ENCODE results near the gene SLC38A7.

Gene SLC38A7, protein sequence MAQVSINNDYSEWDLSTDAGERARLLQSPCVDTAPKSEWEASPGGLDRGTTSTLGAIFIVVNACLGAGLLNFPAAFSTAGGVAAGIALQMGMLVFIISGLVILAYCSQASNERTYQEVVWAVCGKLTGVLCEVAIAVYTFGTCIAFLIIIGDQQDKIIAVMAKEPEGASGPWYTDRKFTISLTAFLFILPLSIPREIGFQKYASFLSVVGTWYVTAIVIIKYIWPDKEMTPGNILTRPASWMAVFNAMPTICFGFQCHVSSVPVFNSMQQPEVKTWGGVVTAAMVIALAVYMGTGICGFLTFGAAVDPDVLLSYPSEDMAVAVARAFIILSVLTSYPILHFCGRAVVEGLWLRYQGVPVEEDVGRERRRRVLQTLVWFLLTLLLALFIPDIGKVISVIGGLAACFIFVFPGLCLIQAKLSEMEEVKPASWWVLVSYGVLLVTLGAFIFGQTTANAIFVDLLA

DNA sequence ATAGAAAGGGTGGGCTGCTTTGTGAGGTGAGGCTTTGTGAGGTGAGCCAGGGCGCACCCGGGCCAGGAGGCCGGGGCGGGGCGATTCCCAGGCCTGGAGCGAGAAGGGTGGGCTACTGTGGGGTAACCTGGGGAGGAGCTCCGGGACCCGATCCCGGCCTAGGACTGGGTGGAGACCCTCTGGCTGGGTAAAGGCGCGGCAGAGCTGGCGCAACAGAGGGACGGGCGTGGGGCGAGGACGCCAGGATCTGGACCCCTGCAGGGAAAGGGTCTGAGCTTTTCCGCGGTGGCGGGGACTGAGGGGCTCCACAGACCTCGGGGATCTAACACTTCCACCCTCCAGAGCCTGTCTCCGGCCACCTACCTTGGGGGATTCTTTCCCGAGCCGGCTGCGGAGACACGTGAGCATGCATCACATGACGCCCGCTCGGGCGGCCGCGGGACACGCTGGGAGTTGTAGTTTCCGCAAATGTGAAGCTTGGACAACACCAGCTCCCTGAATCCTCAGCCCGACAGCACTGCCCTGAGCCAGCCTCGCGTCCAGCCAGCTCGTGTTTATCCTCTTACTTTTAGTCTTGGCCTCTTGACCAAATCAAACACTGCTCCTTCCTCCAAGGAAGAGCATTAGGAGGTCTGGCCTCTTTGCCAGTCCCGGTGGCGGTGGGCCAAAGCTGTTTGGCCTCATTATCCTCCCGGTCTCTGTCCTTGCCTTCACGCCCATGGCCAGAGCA, at the start of gene SLC38A7:
TSS of gene SLC38A7 (minus strand) at position 417 of the 730 bp plus-strand sequence. CDS start 4,644 bp downstream, outside the sequence.
- no peak for TF ChIP-seq ZFX (IDR thresholded peaks at IDR 0.05)
- TF ChIP-seq, protein P1, sequence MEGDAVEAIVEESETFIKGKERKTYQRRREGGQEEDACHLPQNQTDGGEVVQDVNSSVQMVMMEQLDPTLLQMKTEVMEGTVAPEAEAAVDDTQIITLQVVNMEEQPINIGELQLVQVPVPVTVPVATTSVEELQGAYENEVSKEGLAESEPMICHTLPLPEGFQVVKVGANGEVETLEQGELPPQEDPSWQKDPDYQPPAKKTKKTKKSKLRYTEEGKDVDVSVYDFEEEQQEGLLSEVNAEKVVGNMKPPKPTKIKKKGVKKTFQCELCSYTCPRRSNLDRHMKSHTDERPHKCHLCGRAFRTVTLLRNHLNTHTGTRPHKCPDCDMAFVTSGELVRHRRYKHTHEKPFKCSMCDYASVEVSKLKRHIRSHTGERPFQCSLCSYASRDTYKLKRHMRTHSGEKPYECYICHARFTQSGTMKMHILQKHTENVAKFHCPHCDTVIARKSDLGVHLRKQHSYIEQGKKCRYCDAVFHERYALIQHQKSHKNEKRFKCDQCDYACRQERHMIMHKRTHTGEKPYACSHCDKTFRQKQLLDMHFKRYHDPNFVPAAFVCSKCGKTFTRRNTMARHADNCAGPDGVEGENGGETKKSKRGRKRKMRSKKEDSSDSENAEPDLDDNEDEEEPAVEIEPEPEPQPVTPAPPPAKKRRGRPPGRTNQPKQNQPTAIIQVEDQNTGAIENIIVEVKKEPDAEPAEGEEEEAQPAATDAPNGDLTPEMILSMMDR (conservative IDR thresholded peaks at IDR 0.05) = no peak
- H3K27ac ChIP-seq = peak within 1 kb of the TSS; percentile 70

DNA sequence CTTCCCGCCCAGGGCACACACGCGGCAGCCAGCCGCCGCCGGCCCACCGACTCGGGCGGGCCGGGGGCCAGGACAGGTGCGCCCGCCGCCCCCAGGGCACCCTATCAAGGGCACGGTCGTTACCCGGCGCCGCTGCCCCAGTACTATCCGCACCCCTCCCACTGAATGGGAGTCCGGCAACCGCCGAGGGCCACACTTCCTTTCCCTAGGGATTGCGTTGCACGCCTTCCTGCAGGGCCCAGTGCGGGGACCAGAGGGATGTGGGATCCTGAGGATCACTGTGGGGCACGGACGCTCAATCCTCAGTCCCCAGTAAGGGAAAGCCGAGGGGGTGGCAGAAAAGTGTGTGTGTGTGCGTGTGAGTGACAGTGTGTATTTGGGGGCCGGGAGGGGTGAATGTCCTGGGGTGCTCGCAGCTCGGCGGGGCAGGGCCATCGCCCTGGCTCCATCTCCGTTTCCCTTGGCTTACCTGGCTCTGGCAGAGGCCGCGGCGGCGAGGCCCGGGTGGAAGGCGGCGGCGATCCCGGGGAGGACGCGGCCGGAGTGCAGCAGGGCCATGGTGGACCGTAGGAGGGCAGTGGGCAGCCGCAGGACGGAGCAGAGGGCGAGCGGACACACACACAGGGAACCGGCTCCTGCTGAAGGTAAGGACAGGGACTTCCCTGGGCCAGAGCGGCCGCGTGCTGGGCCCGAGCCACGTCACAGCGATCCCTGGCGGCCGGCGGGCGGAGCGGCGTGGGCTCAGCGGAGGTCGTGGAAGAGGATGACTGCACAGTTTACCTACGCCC, 49.3 kb upstream of the SLC38A7 start, which contains the start of gene GOT2:
TSS of gene GOT2 (minus strand) at position 646 of the 788 bp plus-strand sequence. CDS start at position 558, 88 bp downstream.
- H3K27ac ChIP-seq = peak within 1 kb of the TSS; percentile 95
- TF ChIP-seq, protein P1 (conservative IDR thresholded peaks at IDR 0.05) = peak; percentile 95
- peak; percentile 90 for TF ChIP-seq ZFX (IDR thresholded peaks at IDR 0.05)

DNA sequence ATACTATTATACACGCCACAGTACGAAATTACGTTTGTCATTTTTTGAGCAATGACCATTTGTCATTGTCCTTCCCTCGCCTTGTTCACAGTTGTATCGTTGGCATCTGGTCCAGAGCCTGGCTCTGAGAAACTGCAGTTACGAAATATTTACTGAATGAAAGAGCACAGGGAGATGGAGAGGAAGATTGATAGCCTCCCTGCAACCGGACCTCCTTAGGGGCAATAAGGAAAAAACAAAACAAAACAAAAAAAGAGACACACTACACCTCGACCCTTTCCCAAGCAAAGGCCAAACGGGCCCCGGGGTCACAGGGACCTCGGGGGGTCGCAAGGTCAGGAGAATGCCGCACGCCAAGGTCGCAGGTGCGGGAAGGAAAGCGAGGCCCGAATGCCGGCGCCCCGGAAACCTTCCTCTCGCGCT, 48.7 kb upstream of the SLC38A7 start:
- H3K27ac ChIP-seq = peak overlapping the region; percentile 95
- TF ChIP-seq ZFX (IDR thresholded peaks at IDR 0.05) = no peak
- TF ChIP-seq, protein P1 (conservative IDR thresholded peaks at IDR 0.05) = no peak

DNA sequence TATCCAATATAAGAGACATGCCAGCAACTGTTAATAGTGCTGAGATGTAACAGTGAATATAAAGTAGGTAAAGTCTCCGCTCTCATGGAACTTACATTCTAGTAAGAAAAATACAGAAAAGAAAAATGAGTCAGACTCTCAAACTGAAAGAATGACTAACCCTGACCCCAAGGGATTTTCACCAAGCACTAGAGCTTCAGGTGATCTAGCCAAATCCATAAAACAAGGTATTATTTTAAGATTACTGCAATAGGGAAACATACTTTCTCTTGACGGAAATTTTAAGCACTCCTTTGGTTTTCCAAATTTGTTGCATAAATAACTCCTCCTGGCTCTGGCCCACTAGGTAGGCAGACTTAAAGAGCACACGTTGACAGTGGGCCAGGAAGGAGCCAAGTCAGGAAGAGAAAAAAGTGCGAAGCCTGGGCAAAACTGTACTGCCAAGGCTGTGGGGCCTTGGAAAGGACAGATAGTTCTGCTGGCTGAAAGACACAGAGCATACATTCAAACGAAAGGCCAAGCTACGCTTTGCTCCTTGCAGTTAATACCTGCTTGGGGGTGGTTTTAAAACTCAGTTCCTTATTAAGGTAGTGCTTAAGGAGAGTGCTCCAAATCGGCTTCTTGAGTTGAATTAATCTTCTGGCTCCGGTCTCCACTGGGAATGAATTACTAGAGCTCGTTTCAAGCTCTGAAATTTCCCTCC, 48.1 kb upstream of the SLC38A7 start:
- no peak for TF ChIP-seq ZFX (IDR thresholded peaks at IDR 0.05)
- TF ChIP-seq, protein P1 (conservative IDR thresholded peaks at IDR 0.05) = no peak
- H3K27ac ChIP-seq = peak overlapping the region; percentile 95

DNA sequence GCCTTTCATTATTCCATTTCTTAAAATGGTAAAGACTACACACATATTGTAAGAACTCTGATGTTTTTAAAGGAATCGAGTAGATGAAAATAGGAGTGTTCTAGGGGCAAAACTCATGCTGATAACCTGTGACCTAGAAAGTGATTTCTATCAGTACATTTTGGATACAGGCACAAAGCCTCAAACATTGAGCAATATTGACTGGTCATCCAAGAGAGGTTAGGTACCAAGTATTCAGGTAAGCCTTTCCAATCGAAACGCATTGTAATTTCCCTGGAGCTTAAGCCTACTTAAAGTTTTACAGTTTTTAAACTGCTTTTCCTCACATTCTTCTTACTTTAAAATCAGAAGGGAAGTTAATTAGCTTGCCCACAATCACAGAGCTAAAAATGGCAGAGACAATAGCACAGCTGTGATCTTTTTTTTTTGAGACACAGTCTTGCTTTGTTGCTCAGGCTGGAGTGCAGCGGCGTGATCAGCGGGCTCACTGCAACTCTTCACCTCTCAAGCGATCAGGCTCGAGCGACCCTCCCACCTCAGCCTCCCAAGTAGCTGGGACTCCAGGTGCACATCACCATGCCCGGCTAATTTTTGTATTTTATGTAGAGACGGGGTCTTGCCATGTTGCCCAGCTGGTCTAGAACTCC, 46.3 kb upstream of the SLC38A7 start:
- H3K27ac ChIP-seq = no peak overlapping the region
- TF ChIP-seq, protein P1 (conservative IDR thresholded peaks at IDR 0.05) = no peak
- no peak for TF ChIP-seq ZFX (IDR thresholded peaks at IDR 0.05)

Measured in C4-2B (cell line).